GM19463 (cell line): Measurements from ENCODE around the gene FAM168A.

Source experiments
- ATAC-seq: cut with Tn5 transposase; IDR thresholded peaks from one replicate; pipeline ENCODE4 v1.9.1; 2021; ENCODE audit warnings: mild to moderate bottlenecking, moderate library complexity; ENCODE audit not compliant: unreplicated experiment

Gene FAM168A

GRCh38 chr11:73404506-73405145 lies 193.3 kb downstream of the FAM168A start:
- ATAC-seq, result no peak

DNA sequence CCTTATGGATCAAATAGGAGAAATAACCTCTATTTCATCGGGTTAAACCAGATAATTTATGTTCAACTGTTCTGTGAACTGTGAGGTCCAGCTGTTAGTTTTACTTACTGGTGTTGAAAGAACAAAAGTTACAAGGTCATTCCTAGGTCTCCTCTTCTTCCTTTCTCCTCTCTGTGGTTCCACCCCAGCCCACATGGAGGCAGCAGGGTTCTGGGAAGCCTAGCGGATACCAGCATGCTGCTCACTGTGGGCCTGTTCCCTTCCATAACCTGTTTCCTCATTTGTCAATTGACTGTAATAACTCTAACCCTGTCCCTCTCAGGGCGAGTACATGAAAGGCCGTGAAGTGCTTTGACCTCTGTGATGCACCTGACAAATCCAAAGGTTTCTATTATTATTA lies 193.9 kb downstream of the FAM168A start:
- ATAC-seq, result no peak

- ATAC-seq, result no peak
Measured at GRCh38 chr11:73403541-73403940, 194.4 kb downstream of the FAM168A start.

DNA sequence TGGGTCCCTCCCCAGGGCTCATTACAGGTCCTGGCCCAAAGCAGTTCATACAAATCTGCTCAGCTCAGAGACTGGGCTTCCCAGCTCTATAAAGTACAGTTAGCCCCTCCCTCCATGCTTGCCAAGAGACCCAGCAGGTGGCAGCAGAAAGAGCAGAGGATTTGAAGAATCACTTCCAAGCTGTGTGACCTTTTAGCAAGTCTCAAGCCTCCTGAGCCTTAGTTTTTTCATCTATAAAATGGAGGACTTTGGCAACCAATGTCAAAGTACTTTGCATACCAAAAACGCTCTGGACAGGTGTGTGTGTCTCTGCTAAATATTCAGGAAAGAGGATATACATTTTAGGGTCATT lies 195.1 kb downstream of the FAM168A start:
- ATAC-seq, result no peak

- no peak for ATAC-seq
Measured at GRCh38 chr11:73401924-73402833, 195.7 kb downstream of the FAM168A start.

- no peak for ATAC-seq
Measured at GRCh38 chr11:73401217-73401923, 196.5 kb downstream of the FAM168A start.

DNA sequence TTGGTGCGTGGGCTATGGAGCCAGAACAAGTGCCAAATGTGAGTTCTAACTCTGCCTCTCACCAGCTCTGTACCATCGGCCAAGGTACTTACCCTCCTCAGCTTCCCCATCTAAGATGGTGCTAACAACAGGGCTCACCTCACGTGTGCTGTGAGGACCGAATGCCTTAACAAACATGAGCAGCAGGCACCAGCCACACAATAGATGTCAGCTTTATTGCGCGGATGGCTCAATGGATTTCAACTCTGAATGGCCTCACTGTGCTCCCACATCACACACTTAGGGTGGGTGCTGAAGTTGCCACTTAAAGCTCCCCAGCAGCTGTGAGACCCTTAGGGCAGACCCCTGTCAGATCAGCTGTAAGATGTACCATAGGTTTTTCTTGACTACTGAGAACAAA lies 197.6 kb downstream of the FAM168A start:
- no peak for ATAC-seq

DNA sequence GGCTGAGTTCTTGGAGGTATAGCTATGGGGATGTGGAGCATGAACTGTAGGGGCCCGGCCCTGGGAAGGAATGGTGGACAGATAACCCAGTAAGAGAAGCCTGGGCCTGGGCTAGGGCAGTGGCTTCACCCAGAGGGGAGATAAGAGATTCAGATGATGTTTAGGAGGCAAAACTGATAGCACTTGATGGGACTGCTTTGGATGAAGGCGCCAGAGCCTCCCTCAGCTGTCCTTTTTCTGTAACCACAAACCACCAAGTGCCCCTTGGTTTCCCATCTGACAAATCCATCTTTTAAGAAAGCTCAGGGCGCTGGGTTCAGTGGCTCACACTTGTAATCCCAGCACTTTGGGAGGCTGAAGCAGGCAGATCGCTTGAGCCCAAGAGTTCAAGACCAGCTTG lies 198.3 kb downstream of the FAM168A start:
- no peak for ATAC-seq

DNA sequence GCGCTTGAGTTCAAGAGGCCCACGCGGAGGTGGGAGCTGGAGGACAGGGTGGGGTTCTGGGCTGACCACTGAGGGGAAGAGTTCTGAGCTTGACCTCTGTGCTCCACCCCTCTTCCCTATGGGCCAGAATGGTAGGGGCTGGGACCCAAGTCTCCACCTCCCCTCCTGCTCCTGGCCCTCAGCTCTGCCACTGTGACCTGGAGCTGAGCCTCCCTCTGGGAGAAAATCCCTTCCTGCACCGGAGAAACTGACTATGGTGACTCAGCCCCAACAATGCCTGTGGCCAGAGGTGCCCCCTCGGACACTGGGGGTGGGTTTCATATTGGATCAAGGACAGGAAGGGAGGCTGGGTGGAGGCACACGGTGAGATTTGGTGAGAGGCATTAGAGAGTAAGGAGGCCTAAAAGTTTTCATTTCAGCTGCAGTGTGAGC lies 198.7 kb downstream of the FAM168A start:
- ATAC-seq, result no peak

DNA sequence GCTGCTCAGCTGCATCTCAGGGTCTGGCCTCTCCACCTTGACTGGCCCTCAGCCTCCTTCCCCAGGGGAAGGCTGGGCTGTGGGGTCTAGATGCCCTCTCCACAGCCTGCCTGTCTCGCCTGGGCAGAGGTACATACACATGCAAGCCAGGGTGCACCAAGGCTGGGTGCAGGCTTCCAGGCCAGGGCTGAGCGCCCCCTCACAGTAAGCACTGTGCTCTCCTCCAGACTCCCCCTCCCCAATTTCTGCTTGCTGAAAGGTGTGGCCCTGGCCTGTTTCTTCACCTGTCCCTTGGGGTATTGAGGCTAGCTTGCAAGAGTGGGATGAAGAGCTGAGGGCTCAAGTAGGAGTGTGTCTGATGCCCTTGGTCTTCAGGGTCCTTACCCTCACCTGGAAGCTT lies 199.2 kb downstream of the FAM168A start:
- no peak for ATAC-seq

DNA sequence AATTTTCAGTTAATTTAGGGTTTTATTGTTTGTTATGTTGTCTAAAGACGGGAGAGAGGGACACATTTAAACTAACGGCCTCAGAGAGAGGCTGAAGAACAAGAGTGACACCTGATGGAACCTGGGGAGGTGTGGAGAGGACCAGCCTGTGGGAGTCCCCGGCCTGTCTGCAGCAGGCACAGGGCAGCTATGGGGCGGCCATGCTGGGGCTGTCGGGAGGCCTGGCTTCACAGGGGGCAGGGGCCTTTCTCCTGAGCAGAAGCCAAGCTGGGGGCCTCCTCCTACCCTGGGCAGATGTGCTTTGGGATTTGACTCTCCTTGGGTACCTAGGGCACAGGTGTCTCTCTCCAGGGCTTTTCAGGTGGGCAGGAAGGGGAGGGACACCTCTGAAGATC lies 199.8 kb downstream of the FAM168A start:
- ATAC-seq, result no peak

DNA sequence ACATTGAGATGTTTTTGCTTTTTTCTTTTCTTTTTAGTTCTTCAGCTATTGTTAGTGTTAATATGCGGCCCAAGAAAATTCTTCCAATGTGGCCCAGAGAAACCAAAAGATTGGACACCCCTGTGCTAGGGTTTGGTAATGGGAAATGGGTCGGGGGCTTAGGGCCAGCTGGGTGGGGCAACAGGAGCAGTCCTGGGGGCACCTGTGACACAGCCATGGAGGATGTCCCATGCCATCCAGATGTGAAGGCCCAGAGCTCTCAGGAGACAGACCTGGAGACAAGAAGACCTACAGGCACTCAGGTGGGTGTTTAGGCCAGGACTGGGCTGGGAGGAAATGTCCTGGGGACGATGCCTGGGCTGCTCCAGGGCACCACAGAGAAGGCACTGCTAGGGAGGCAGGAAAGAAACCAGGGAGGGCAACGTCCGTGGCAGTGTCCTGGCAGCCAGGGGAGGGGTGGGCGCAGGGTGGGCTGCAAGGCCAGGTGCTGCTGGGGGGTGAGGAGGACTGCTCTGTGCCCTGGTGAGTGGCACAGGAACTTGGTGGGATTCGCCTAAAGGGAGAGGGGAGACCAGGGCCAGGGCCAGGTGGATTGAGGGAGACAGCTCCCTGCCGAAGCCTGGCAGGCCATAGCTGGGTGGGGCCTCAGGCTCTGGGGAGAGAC lies 200.3 kb downstream of the FAM168A start:
- ATAC-seq, result no peak

DNA sequence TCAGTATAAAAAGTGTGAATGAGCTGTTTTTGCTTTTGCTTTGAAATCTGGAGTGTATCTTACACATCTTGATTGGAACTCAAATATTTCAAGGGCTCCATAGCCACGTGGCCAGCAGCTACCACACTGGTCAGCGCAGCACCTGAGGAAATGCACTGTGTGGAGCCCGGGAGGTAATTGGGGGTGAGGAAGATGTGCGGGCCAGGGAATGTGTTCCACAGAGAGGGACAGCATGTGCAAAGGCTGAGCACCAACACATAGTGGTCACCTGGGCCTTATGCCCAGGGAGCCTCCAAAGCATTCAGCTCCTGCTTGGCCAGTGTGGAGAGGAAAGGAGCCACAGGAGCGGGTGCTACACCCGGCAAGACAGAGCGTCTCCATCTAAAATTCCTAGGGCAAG lies 200.9 kb downstream of the FAM168A start:
- no peak for ATAC-seq

DNA sequence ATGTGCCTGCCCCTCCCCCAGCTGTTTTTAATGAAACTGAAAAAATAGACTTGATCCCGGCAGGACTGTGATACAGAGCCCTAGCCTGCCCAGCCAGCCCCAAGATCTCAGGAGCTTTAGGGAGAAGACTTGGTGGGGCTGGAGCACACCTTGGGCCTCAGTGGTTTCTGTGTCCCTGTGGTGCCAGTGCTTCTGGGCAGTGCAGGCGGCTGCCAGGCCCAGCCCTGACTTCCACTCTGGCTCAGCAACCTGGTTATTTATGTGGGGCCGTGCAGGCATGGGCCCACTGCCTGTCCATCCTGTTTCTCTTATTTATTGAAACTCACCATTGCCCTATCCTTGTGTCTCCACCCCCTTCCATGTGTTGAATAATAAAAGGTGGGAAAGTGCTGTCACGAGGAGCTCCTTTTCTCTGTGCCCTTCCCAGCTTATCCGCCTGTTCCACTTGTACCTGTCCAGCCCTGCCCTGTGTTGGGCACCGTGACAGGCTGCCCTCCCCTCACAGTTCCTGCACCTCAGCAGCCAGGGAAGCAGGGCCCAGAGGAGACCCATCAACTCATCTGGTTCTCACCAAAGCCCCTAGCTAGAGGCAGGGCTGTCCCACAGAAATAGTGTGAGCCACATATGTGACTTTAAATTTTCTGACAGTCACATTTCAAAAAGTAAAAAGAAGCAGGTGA lies 201.5 kb downstream of the FAM168A start:
- no peak for ATAC-seq

DNA sequence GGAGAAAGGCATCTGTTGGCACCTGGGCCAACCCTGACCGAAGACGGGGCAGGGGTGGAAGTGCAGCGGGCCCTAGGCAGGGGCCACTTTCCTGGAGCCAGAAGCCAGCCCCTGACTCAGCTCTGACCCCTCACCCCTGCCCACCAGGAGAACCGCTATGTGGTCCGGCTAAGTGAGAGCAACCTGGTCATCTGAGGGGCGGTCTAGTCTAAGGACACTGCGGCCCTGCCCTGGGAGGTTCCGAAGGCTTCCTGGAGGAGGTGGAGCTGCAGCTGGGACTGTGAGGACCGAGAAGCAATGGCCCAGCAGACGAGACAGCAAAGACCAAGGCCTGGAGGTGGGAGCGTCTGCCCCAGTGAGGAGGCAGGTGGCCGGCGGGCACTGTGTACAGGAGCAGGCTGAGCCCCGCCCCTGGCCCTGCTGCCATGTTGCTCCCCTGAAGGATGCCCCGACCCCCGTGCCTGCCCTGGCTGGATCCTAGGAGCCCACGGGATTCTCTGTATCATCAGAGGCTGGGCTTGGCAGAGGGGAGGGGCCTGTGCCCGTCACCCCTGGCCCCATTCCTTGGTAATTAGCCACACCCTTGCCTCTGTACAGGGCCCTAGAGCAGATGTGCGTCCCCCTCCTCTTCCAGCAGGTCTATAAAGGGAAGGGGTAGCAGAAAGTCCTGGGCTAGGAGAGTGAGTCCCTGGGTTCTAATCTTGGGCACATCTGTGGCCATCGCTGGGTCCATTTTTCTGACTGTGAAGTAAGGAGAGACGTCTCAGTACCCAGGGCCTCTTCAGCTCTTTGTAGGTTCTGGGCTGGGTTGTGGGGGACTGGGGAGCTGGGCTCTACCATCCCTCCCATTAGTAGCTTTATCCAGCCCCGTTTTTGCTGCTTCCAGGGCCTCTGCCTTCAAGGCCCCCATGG lies 202.4 kb downstream of the FAM168A start:
- no peak for ATAC-seq

DNA sequence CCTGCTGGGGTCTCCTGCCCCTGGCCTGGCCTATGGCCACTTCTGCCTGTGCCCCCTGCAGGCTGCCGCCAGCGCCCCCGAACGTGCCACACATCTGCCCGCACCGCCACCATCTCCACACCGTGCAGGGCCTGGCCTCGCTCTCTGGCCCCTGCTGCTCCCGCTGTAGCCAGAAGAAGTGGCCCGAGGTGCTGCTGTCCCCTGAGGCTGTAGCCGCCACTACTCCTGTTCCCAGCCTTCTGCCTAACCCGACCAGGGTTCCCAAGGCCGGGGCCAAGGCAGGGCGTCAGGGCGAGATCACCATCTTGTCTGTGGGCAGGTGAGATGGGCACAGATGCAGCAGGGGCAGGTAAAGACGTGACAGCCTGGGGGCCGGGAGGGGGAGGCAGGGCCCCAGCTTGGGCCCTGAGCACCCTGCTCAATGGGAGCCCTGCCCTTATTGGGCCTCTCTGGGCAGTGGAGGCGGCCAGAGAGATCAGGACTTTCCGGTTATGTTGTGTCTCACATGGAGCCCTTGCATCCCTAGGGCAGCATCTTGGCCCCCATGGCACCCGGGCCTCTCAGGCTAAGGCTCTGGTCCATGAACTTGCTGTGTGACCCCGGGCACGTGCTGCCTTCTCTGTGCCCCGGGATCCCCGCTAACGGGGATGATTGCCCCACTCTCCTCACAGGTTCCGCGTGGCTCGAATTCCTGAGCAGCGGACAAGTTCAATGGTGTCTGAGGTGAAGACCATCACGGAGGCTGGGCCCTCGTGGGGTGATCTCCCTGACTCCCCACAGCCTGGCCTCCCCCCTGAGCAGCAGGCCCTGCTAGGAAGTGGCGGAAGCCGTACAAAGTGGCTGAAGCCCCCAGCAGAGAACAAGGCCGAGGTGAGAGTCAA lies 203.3 kb downstream of the FAM168A start:
- ATAC-seq, result no peak

DNA sequence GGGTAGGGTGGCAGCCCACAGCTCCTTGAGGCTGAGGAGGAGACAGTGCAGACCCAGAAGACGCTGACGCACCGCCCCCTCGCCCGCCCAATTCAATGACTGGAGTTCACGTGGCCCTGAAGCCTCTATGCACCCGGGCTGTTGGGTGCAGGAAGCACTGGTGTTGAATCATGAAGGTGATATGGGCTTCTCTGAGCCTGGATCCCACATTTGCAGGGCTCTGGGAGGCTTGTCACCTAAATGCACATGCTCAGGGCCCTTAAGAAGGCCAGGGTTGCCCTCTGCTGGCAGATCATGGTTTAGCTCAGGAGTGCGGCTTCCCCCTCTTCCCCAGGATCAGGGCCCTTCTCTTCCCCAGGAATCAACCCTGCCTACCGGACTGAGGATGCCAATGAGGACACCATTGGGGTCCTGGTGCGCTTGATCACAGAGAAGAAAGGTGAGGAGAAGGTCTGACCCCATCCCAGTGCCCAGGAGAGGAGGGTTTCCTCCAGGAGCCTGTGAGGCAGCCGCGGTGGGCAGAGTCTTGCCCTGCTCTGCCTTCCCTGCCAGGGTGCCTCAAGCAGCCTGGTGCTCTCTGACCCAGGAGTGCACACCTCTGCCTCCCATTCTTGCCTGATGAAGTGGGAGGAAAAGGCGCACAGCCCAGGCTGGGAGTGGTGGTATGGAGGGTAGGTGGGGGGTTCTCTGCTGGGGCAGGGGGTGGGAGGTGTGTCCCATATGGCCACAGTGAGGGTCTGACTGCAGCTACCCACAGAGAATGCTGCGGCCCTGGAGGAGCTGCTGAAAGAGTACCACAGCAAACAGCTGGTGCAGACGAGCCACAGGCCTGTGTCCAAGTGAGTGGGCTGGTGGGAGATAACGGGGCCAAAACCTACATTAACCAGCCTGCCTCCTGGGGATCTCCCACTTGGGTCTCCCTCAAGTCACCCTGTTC lies 204.2 kb downstream of the FAM168A start:
- no peak for ATAC-seq

- ATAC-seq, result no peak
Measured at GRCh38 chr11:73393011-73393380, 204.9 kb downstream of the FAM168A start.
